GM23338 (cell line): Measurements from ENCODE around the gene HK2.

Experiments
- CTCF ChIP-seq, 2 experiments: fragments of 200-600 bp in 1 of 2; sonication (generic) in 1 of 2; conservative IDR thresholded peaks; 2 replicates each; pipeline versions ENCODE4 v1.5.1 to v1.6.1; 2016 to 2017; ENCODE audit warnings: antibody characterized with exemption in 2 of 2, low read depth in 2 of 2, mild to moderate bottlenecking in 2 of 2, moderate library complexity in 1 of 2
- EZH2 ChIP-seq: fragments of 200-600 bp; sonication (generic); IDR thresholded peaks from one replicate; pipeline ENCODE4 v1.8.0; 2017; ENCODE audit warnings: antibody characterized with exemption, mild to moderate bottlenecking, low read depth; ENCODE audit not compliant: unreplicated experiment
- EZH2phosphoT487 ChIP-seq: fragments of 200-600 bp; sonication (generic); IDR thresholded peaks from one replicate; pipeline ENCODE4 v1.8.1; 2018; ENCODE audit warnings: antibody characterized with exemption; ENCODE audit not compliant: unreplicated experiment
- NANOG ChIP-seq: IDR thresholded peaks from 2 replicates; pipeline ENCODE4 v1.6.1; 2016; ENCODE audit warnings: antibody characterized with exemption, borderline replicate concordance
- POLR2AphosphoS5 ChIP-seq: IDR thresholded peaks from 2 replicates; pipeline ENCODE4 v1.6.1; 2016; ENCODE audit warnings: antibody characterized with exemption, low read depth
- REST ChIP-seq: IDR thresholded peaks from one replicate; pipeline ENCODE4 v1.6.1; 2018; ENCODE audit warnings: antibody characterized with exemption; ENCODE audit not compliant: unreplicated experiment
- STAT1 ChIP-seq: IDR thresholded peaks from one replicate; pipeline ENCODE4 v1.6.1; 2016; ENCODE audit warnings: antibody characterized with exemption; ENCODE audit not compliant: unreplicated experiment
- TF ChIP-seq, protein P1 (sequence below): IDR thresholded peaks from 2 replicates; pipeline ENCODE4 v1.6.1; 2016; ENCODE audit warnings: antibody characterized with exemption

GRCh38 chr2:74857215-74857614, 23.3 kb downstream of the HK2 start:
- TF ChIP-seq CTCF (conservative IDR thresholded peaks at IDR 0.05; ENCODE audit: low read depth in 2 of 2) (no peak), EZH2phosphoT487 (no peak), REST (no peak), POLR2AphosphoS5 (no peak), EZH2 (no peak), NANOG (no peak), STAT1 (no peak)
- TF ChIP-seq, protein P1, sequence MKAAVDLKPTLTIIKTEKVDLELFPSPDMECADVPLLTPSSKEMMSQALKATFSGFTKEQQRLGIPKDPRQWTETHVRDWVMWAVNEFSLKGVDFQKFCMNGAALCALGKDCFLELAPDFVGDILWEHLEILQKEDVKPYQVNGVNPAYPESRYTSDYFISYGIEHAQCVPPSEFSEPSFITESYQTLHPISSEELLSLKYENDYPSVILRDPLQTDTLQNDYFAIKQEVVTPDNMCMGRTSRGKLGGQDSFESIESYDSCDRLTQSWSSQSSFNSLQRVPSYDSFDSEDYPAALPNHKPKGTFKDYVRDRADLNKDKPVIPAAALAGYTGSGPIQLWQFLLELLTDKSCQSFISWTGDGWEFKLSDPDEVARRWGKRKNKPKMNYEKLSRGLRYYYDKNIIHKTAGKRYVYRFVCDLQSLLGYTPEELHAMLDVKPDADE = no peak
